WTC11 (cell line): Measurements from ENCODE around the gene PRTFDC1. TPM values are rescaled to one million over a fixed set of nuclear protein-coding genes. Genes with fewer than 3 reads are reported as not detected.

Experiments
- ATAC-seq: fragments of 200-7000 bp; cut with Tn5 transposase; 2 replicates; pipeline ENCODE4 v1.10.0; 2021; ENCODE audit warnings: mild to moderate bottlenecking, moderate library complexity
- CTCF ChIA-PET: fragments of 300-600 bp; sonication (Branson Sonifier 250); formaldehyde crosslinking; loops from one replicate; lab custom pipeline; 2021; ENCODE audit warnings: antibody characterized with exemption; lab: Charles Lee
- POLR2A ChIA-PET: fragments of 350-600 bp; sonication (Branson Sonifier 250); formaldehyde crosslinking; loops from one replicate; lab custom pipeline; 2021; ENCODE audit warnings: antibody characterized with exemption; lab: Charles Lee
- DNase-seq: peaks from one replicate; pipeline ENCODE4 v3.0.0; 2021; ENCODE audit warnings: low spot score
- H3K27ac Mint-ChIP-seq: 2 replicates; pipeline ENCODE4 v1.8.0; 2021; ENCODE audit warnings: mixed read lengths
- H3K27me3 Mint-ChIP-seq: 2 replicates; pipeline ENCODE4 v1.8.0; 2021; ENCODE audit warnings: low read depth, mild to moderate bottlenecking, moderate library complexity, mixed read lengths
- H3K36me3 Mint-ChIP-seq: 2 replicates; pipeline ENCODE4 v1.8.0; 2021; ENCODE audit warnings: mixed read lengths
- H3K4me1 Mint-ChIP-seq: 2 replicates; pipeline ENCODE4 v1.8.0; 2022; ENCODE audit warnings: mixed read lengths
- H3K4me3 Mint-ChIP-seq: 2 replicates; pipeline ENCODE4 v1.8.0; 2021; ENCODE audit warnings: mild to moderate bottlenecking, moderate library complexity, mixed read lengths
- H3K9me3 Mint-ChIP-seq: 2 replicates; pipeline ENCODE4 v1.8.0; 2021; ENCODE audit warnings: mixed read lengths
- E2F5 ChIP-seq: sonication (generic); formaldehyde crosslinking; IDR thresholded peaks from 2 replicates; pipeline ENCODE4 v1.8.1; 2022; ENCODE audit warnings: mild to moderate bottlenecking, moderate library complexity, missing genetic modification reagents
- ESRRA ChIP-seq: sonication (generic); formaldehyde crosslinking; IDR thresholded peaks from 2 replicates; pipeline ENCODE4 v1.8.1; 2022; ENCODE audit warnings: mild to moderate bottlenecking, missing genetic modification reagents, borderline replicate concordance
- ETV6 ChIP-seq: sonication (generic); formaldehyde crosslinking; IDR thresholded peaks from 2 replicates; pipeline ENCODE4 v1.8.1; 2022; ENCODE audit warnings: mild to moderate bottlenecking, missing genetic modification reagents
- MXD4 ChIP-seq: fragments of 250-450 bp; sonication (Bioruptor Pico); IDR thresholded peaks from 2 replicates; pipeline ENCODE4 v1.8.0; 2021; ENCODE audit warnings: mild to moderate bottlenecking, moderate library complexity, borderline replicate concordance
- NFYB ChIP-seq: sonication (generic); formaldehyde crosslinking; conservative IDR thresholded peaks from 2 replicates; pipeline ENCODE4 v1.8.0; 2022; ENCODE audit warnings: low read depth, missing genetic modification reagents
- RELA ChIP-seq: sonication (generic); formaldehyde crosslinking; IDR thresholded peaks from 2 replicates; pipeline ENCODE4 v1.8.1; 2022; ENCODE audit warnings: missing genetic modification reagents, mild to moderate bottlenecking, borderline replicate concordance
- SMAD4 ChIP-seq: sonication (generic); formaldehyde crosslinking; IDR thresholded peaks from 2 replicates; pipeline ENCODE4 v1.8.0; 2022; ENCODE audit warnings: mild to moderate bottlenecking, missing genetic modification reagents
- TCF7 ChIP-seq: sonication (generic); formaldehyde crosslinking; IDR thresholded peaks from 2 replicates; pipeline ENCODE4 v1.8.0; 2022; ENCODE audit warnings: mild to moderate bottlenecking, low read depth, missing genetic modification reagents, moderate library complexity
- TEAD1 ChIP-seq: sonication (generic); formaldehyde crosslinking; IDR thresholded peaks from 2 replicates; pipeline ENCODE4 v1.8.0; 2022; ENCODE audit warnings: mild to moderate bottlenecking, missing genetic modification reagents
- ZBTB43 ChIP-seq: sonication (generic); formaldehyde crosslinking; IDR thresholded peaks from 2 replicates; pipeline ENCODE4 v1.8.1; 2023; ENCODE audit warnings: mild to moderate bottlenecking, missing genetic modification reagents
- ZNF121 ChIP-seq: sonication (generic); formaldehyde crosslinking; IDR thresholded peaks from 2 replicates; pipeline ENCODE4 v1.8.0; 2023; ENCODE audit warnings: missing genetic modification reagents
- ZNF423 ChIP-seq: fragments of 250-450 bp; sonication (Bioruptor Pico); IDR thresholded peaks from 2 replicates; pipeline ENCODE4 v2.1.2; 2022; ENCODE audit warnings: mild to moderate bottlenecking, moderate library complexity
- ZNF532 ChIP-seq: fragments of 250-450 bp; sonication (Bioruptor Pico); IDR thresholded peaks from 2 replicates; pipeline ENCODE4 v1.9.0; 2021; ENCODE audit warnings: mild to moderate bottlenecking, borderline replicate concordance
- ZSCAN18 ChIP-seq: fragments of 250-450 bp; sonication (Bioruptor Pico); IDR thresholded peaks from 2 replicates; pipeline ENCODE4 v2.1.2; 2022; ENCODE audit warnings: mild to moderate bottlenecking, moderate library complexity
- total RNA-seq: library from RNA; stranded (reverse); gene quantifications from 3 replicates; pipeline ENCODE4 v1.2.3, GENCODE V29; 2021
- TF ChIP-seq, protein P1 (sequence below): sonication (generic); formaldehyde crosslinking; IDR thresholded peaks from 2 replicates; pipeline ENCODE4 v1.8.0; 2022; ENCODE audit warnings: mild to moderate bottlenecking, missing genetic modification reagents
- TF ChIP-seq, protein P2 (sequence below): sonication (generic); formaldehyde crosslinking; IDR thresholded peaks from 2 replicates; pipeline ENCODE4 v1.8.0; 2022; ENCODE audit warnings: mild to moderate bottlenecking, missing genetic modification reagents
- TF ChIP-seq, protein P3 (sequence below): sonication (generic); formaldehyde crosslinking; IDR thresholded peaks from 2 replicates; pipeline ENCODE4 v1.8.1; 2022; ENCODE audit warnings: mild to moderate bottlenecking, missing genetic modification reagents, moderate library complexity, borderline replicate concordance

PRTFDC1 gene
- total RNA-seq, 1 experiment from 2014 or later: 6.1 TPM

- no peak for ATAC-seq
- TF ChIP-seq ETV6 (CRISPR knock-in tag): no peak
- TF ChIP-seq E2F5 (CRISPR knock-in tag): no peak
- TF ChIP-seq, protein P1, sequence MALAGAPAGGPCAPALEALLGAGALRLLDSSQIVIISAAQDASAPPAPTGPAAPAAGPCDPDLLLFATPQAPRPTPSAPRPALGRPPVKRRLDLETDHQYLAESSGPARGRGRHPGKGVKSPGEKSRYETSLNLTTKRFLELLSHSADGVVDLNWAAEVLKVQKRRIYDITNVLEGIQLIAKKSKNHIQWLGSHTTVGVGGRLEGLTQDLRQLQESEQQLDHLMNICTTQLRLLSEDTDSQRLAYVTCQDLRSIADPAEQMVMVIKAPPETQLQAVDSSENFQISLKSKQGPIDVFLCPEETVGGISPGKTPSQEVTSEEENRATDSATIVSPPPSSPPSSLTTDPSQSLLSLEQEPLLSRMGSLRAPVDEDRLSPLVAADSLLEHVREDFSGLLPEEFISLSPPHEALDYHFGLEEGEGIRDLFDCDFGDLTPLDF (CRISPR knock-in tag): no peak
- POLR2A ChIA-PET: no interaction called here
- no peak for DNase-seq
- Mint-ChIP-seq H3K27ac (no peak overlapping the region), H3K4me3 (no peak overlapping the region), H3K27me3 (no peaks in the 10 kb centered on the region), H3K9me3 (no peaks in the 10 kb centered on the region), H3K4me1 (peaks cover 4% of the 10 kb centered on the region; the same call in 1 of the 2 replicates), H3K36me3 (no peaks in the 10 kb centered on the region)
- CTCF ChIA-PET: interaction anchor here (0.7 to 1.0 kb wide), 2 partner anchors 10 to 441 kb away, joined by 3 to 5 read pairs; no protein-coding TSS in a partner anchor
These were observed 57.7 kb downstream of the PRTFDC1 start for GRCh38 chr10:24894728-24895127.

DNA sequence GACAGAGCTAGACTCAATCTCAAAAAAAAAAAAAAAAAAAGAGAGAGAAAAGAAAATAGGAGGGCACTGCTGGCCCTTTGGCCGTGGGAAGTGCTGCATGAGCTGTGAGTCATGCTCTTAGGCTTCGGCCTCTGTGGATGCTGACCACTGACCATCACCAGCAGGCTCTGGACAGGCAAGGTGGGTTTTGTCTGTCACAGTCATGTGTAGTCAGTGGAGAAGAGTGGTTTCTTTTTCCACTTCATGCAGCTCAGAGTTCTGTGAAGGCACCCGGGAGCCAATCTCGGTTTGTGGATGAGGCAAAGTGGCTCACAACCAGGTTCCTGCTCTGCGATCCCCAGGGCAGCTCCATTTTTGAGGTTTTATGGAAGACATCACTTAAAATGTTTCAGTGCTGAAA is 58.1 kb downstream of the PRTFDC1 start:
- ChIA-PET POLR2A (no interaction called here), CTCF (interaction anchor here (0.7 to 1.0 kb wide), 3 partner anchors 10 to 442 kb away, joined by 3 to 5 read pairs (median 3); no protein-coding TSS in a partner anchor)
- H3K9me3 Mint-ChIP-seq: no peaks in the 10 kb centered on the region
- no peak overlapping the region for H3K4me3 Mint-ChIP-seq
- DNase-seq (no peak), ATAC-seq (no peak)
- no peaks in the 10 kb centered on the region for H3K36me3 Mint-ChIP-seq
- H3K27me3 Mint-ChIP-seq: no peaks in the 10 kb centered on the region
- H3K4me1 Mint-ChIP-seq: peaks cover 4% of the 10 kb centered on the region; the same call in 1 of the 2 replicates
- no peak for TF ChIP-seq ESRRA (CRISPR knock-in tag)
- no peak for TF ChIP-seq ZSCAN18
- TF ChIP-seq TCF7 (CRISPR knock-in tag): no peak
- TF ChIP-seq TEAD1 (CRISPR knock-in tag): no peak
- TF ChIP-seq ZNF121 (CRISPR knock-in tag): no peak
- TF ChIP-seq ZNF532: no peak
- TF ChIP-seq, protein P2, sequence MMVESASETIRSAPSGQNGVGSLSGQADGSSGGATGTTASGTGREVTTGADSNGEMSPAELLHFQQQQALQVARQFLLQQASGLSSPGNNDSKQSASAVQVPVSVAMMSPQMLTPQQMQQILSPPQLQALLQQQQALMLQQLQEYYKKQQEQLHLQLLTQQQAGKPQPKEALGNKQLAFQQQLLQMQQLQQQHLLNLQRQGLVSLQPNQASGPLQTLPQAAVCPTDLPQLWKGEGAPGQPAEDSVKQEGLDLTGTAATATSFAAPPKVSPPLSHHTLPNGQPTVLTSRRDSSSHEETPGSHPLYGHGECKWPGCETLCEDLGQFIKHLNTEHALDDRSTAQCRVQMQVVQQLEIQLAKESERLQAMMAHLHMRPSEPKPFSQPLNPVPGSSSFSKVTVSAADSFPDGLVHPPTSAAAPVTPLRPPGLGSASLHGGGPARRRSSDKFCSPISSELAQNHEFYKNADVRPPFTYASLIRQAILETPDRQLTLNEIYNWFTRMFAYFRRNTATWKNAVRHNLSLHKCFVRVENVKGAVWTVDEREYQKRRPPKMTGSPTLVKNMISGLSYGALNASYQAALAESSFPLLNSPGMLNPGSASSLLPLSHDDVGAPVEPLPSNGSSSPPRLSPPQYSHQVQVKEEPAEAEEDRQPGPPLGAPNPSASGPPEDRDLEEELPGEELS (CRISPR knock-in tag): no peak
- TF ChIP-seq ZNF423 (CRISPR knock-in tag): no peak
- TF ChIP-seq RELA (CRISPR knock-in tag): no peak
- TF ChIP-seq, protein P3, sequence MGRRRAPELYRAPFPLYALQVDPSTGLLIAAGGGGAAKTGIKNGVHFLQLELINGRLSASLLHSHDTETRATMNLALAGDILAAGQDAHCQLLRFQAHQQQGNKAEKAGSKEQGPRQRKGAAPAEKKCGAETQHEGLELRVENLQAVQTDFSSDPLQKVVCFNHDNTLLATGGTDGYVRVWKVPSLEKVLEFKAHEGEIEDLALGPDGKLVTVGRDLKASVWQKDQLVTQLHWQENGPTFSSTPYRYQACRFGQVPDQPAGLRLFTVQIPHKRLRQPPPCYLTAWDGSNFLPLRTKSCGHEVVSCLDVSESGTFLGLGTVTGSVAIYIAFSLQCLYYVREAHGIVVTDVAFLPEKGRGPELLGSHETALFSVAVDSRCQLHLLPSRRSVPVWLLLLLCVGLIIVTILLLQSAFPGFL (CRISPR knock-in tag): no peak
- TF ChIP-seq NFYB (CRISPR knock-in tag): no peak
- TF ChIP-seq SMAD4: no peak
- no peak for TF ChIP-seq ZBTB43 (CRISPR knock-in tag)
- no peak for TF ChIP-seq MXD4 (CRISPR knock-in tag)
- no peak overlapping the region for H3K27ac Mint-ChIP-seq
